GM06990 (cell line): ENCODE measurements around the gene MAML3.
A peak's percentile ranks its signal among the peaks of the same experiment; 100 is the strongest.

Source experiments
- DNase-seq: peaks from one replicate; pipeline ENCODE4 v3.0.0-alpha.2; 2011; ENCODE audit not compliant: insufficient read length; ENCODE audit errors: extremely low read depth
- H3K27me3 ChIP-seq: replicated peaks from 2 replicates; pipeline ENCODE4 v1.6.0; 2011; ENCODE audit warnings: low read length; ENCODE audit not compliant: control insufficient read depth, insufficient read depth
- H3K36me3 ChIP-seq: 2 replicates; pipeline ENCODE4 v1.5.1; 2011; ENCODE audit warnings: low read length; ENCODE audit not compliant: control insufficient read depth, insufficient read depth
- H3K4me3 ChIP-seq: replicated peaks from 2 replicates; pipeline ENCODE4 v1.5.1; 2011; ENCODE audit warnings: low read depth, mild to moderate bottlenecking, control low read depth, low read length
- TF ChIP-seq, protein P1 (sequence below): IDR thresholded peaks from 2 replicates; pipeline ENCODE4 v1.5.1; 2011; ENCODE audit warnings: low read length, control low read depth, mild to moderate bottlenecking, inconsistent platforms; ENCODE audit not compliant: insufficient read depth, poor library complexity, severe bottlenecking

Gene MAML3

DNA sequence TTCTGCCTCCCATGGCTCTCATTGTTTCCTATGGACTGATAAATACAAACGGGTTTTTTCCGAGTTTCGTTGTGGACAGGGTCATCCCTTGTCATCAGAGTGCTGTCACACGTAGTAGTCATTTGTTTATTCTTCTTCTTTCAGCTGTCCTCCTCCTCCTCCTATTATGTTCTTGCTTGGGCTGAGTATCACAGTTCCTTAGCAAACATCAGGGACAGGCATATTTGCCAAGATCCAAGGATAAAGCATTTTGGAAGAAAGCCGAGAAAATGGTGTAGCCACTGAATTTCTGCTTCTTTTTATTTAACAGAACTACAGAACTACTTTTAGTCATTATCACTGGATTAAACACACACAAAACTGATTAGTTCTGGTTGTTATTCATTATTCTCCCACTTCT, 167.9 kb downstream of the MAML3 start:
- Histone ChIP-seq H3K36me3 (no peaks in the 10 kb centered on the region), H3K4me3 (no peak overlapping the region), H3K27me3 (peaks cover 1% of the 10 kb centered on the region; the same call in 1 of the 2 replicates)
- TF ChIP-seq, protein P1, sequence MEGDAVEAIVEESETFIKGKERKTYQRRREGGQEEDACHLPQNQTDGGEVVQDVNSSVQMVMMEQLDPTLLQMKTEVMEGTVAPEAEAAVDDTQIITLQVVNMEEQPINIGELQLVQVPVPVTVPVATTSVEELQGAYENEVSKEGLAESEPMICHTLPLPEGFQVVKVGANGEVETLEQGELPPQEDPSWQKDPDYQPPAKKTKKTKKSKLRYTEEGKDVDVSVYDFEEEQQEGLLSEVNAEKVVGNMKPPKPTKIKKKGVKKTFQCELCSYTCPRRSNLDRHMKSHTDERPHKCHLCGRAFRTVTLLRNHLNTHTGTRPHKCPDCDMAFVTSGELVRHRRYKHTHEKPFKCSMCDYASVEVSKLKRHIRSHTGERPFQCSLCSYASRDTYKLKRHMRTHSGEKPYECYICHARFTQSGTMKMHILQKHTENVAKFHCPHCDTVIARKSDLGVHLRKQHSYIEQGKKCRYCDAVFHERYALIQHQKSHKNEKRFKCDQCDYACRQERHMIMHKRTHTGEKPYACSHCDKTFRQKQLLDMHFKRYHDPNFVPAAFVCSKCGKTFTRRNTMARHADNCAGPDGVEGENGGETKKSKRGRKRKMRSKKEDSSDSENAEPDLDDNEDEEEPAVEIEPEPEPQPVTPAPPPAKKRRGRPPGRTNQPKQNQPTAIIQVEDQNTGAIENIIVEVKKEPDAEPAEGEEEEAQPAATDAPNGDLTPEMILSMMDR: no peak
- no peak for DNase-seq

- DNase-seq: no peak
- TF ChIP-seq, protein P1: no peak
- no peak overlapping the region for H3K4me3 ChIP-seq
- H3K36me3 ChIP-seq: no peaks in the 10 kb centered on the region
- H3K27me3 ChIP-seq: peaks cover 1% of the 10 kb centered on the region; the same call in 1 of the 2 replicates
Observed at GRCh38 chr4:139985401-139985800, 168.6 kb downstream of the MAML3 start.

- Histone ChIP-seq H3K36me3 (no peaks in the 10 kb centered on the region), H3K27me3 (peaks cover 1% of the 10 kb centered on the region; the same call in 1 of the 2 replicates), H3K4me3 (no peak overlapping the region)
- DNase-seq: no peak
- TF ChIP-seq, protein P1: no peak
Observed at GRCh38 chr4:139984471-139984870, 169.5 kb downstream of the MAML3 start.

GRCh38 chr4:139978692-139979091, 175.3 kb downstream of the MAML3 start:
- DNase-seq: peak; percentile 77
- TF ChIP-seq, protein P1: no peak

GRCh38 chr4:139977838-139978609, 176.0 kb downstream of the MAML3 start:
- no peaks in the 10 kb centered on the region for H3K27me3 ChIP-seq
- DNase-seq: peak; percentile 29
- H3K36me3 ChIP-seq: no peaks in the 10 kb centered on the region
- TF ChIP-seq, protein P1: no peak
- H3K4me3 ChIP-seq: no peak overlapping the region

More at GRCh38 chr4:139978692-139979091, 175.3 kb downstream of the MAML3 start:
- Histone ChIP-seq H3K27me3 (no peaks in the 10 kb centered on the region), H3K36me3 (no peaks in the 10 kb centered on the region), H3K4me3 (no peak overlapping the region)

GRCh38 chr4:139975830-139976272, 178.1 kb downstream of the MAML3 start:
- TF ChIP-seq, protein P1: no peak
- DNase-seq: peak; percentile 48
- no peaks in the 10 kb centered on the region for H3K36me3 ChIP-seq
- H3K4me3 ChIP-seq: no peak overlapping the region
- H3K27me3 ChIP-seq: no peaks in the 10 kb centered on the region
